Stimulated activated CD8-positive, alpha-beta memory T cell treated with anti-CD3 and anti-CD28 coated beads, Interleukin-15, amount 100 ng/mL, for 1 hour (primary cell): ENCODE data around the gene CLUH.
"Not testable (repeated sequence)": the region's sequence is repeated elsewhere in the genome, so short reads cannot be mapped to it uniquely, and the experiment has no call there.

Experiments used
- DNase-seq: peaks from one replicate; pipeline ENCODE4 v3.0.0-alpha.2; 2020; ENCODE audit warnings: low read depth

Gene CLUH

DNA sequence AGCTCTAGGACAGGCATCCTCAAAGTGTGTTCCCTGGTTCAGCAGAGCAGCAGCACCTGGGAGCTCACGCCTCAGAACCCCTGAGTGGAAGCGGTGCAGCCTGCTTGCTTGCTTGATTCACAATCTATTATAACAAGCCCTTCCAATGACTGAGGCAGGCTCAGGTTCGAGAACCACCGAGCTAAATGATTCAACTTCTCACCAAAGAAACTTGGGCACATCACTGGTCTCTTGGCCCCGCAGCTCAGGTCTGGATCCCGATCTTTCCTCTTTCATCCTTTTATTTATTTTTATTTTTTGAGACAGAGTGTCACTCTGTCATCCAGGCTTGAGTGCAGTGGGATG lies 24.5 kb downstream of the CLUH start:
- no peak for DNase-seq

- no peak for DNase-seq
Observed at GRCh38 chr17:2685696-2686095, 25.9 kb downstream of the CLUH start.

GRCh38 chr17:2684549-2684948 lies 27.0 kb downstream of the CLUH start:
- no peak for DNase-seq

DNA sequence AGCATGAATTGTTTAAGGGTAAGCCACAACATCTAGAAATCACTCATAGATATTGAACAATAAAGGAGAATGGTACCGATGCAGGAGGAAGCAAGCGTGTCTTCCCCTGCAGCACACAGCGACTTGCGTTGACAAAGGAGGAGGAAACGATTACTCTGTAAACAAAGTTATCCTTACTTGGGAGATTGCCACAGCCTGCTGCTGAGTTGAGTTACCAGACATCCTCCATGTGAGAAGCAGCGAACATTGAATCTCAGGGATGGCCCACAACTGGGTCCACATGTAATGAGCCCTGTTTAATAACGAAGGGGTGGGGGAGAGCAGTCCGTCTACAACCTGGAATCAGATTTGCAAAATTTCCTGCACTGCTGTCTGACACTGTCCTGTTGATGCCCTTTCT lies 27.7 kb downstream of the CLUH start:
- no peak for DNase-seq

DNA sequence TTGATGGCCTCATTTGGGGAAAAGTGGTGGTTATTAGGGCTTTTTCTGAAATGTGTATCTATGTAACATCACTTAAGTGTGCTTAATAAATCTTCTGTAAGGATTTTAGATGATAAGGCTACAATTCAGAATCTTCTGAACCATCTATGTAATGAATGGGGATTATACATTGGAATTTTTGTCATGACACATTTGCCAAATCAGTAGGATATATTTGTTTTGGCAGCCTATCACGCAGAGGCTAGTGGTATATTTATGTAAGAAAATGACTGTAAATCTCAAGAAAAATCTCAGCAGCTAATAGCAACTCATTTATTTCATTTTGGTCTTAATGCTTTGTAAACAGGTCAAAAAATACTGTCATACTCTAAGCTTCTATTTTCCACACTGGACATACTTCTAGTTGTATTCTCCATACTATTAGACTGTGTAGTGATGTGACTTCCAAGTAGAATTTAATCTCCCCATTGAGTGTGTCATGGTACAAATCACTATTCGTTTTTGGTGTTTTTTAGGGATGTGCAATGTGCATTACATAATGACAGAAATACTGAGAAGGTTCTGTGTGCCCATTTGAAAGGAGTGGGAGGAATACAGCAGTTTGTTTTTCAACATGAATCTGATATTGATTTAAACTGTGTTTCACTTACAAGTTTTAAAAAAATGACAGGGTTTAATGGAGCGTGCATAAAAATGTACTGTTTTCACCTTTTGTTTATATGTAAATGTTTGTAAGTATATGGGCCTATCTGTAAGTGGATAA lies 29.2 kb downstream of the CLUH start:
- DNase-seq = no peak

DNA sequence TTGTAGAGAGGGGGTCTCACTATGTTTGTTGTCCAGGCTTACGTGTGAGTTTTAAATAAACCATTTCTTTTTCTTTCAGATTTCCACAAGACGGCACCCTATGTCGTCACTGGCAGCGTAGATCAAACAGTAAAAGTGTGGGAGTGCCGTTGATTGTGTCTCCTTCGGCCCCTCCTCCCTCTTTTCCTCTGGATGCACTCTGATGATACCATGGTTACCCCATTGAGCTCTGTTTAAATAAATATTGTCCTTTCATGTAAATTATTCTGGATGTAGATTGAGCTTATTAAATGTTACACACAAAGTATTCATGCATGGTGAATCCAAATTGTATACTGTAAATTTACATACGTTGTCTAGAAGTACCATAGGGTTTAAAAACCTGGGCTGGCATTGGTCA lies 29.9 kb downstream of the CLUH start:
- DNase-seq = no peak

GRCh38 chr17:2680961-2681360 lies 30.6 kb downstream of the CLUH start:
- no peak for DNase-seq

- DNase-seq = not testable (repeated sequence)
Observed at GRCh38 chr17:2679247-2679646, 32.3 kb downstream of the CLUH start.

DNA sequence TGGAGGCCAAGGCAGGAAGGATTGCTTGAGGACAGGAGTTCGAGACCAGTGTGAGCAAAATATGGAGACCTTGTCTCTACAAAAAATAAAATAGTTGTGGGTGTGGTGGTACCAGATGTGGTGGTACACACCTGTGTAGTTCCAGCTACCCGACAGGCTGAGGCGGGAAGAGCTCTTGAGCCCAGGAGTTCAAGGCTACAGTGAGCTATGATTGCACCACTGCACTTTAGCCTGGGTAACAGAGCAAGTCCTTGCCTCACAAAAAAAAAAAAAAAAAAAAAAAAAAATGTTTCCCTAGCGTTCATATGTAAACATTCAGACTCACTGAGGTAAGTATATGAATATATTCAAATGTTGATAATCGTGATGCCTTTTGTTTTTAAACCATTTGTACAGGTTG lies 39.5 kb downstream of the CLUH start:
- no peak for DNase-seq

GRCh38 chr17:2660410-2660809 lies 51.2 kb downstream of the CLUH start:
- not testable (repeated sequence) for DNase-seq

DNA sequence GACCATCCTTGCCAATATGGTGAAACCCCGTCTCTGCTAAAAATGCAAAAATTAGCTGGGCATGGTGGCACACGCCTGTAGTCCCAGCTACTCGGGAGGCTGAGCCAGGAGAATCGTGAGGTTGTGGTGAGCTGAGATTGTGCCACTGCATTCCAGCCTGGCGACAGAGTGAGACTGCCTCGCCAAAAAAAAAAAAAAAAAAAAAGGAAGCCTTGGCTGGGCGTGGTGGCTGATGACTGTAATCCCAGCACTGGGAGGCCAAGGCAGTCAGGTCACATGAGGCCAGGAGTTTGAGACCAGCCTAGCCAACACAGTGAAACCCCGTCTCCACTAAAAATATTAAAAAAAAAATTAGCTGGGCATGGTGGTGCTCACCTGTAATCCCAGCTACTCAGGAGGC lies 52.2 kb downstream of the CLUH start:
- not testable (repeated sequence) for DNase-seq

DNA sequence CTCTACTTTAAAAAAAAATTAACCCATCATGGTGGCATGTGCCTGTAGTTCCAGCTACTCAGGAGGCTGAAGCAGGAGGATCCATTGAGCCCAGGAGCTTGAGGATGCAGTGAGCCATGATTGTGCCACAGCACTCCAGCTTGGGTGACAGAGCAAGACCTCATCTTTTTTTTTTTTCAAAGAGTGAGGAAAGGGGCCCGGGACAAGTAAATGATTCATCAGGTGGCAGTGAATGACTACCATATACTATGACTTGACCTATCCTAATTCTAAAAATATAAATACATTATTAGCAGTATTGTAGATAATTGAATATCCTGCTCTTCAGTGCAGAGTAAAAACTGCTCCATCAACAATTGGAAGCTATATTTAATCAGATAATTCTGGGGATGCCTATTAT lies 55.3 kb downstream of the CLUH start:
- DNase-seq = no peak

GRCh38 chr17:2655546-2655945 lies 56.0 kb downstream of the CLUH start:
- DNase-seq = no peak

DNA sequence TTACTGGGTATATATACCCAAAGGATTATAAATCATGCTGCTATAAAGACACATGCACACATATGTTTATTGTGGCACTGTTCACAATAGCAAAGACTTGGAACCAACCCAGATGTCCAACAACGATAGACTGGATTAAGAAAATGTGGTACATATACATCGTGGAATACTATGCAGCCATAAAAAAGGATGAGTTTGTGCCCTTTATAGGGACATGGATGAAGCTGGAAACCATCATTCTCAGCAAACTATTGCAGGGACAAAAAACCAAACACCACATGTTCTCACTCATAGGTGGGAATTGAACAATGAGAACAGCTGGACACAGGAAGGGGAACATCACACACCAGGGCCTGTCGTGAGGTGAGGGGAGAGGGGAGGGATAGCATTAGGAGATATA lies 58.7 kb downstream of the CLUH start:
- not testable (repeated sequence) for DNase-seq

DNA sequence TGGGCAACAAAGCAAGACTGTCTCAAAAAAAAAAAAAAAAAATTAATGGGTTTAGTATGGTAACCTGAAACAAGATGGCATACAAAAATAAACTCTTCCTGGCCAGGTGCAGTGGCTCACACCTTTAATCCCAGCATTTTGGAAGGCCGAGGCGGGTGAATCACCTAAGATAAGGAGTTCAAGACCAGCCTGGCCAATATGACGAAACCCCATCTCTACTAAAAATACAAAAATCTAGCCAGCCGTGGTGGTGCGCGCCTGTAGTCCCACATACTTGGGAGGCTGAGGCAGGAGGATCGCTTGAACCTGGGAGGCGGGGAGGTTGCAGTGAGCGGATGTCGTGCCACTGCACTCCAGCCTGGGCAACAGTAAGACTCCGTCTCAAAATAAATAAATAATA lies 62.4 kb downstream of the CLUH start:
- no peak for DNase-seq

DNA sequence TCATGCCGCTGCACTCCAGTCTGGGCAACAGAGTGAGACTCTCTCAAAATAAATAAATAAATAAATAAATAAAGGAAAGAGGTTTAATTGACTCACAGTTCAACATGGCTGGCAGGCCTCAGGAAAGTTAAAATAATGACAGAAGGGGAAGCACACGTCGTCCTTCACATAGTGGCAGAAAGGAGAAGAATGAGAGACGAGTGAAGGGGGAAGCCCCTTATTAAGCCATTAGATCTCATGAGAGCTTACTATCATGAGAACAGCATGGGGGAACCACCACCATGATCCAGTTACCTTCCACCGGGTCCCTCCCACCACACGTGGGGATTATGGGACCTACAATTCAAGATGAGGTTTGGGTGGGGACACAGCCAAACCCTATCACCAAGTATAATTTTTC lies 63.6 kb downstream of the CLUH start:
- DNase-seq = no peak

DNA sequence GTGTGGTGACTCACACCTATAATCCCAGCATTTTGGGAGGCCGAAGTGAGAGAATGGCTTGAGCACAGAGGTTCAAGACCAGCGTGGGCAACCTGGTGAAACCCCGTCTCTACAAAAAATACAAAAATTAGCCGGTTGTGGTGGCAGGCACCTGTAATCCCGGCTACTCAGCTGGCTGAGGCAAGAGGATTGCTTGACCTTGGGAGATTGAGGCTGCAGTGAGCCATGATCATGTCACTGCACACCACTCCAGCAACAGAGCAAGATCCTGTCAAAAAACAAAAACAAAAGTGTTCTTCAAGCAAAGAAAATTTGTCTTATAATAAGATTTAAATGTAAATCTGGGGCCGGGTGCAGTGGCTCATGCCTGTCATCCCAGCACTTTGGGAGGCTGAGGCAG lies 66.6 kb downstream of the CLUH start:
- no peak for DNase-seq
